Neural progenitor cell (in vitro differentiated cells): ENCODE data around the gene ASTN2.

ENCODE experiments used
- EZH2 ChIP-seq: fragments of 200-600 bp; sonication (generic); IDR thresholded peaks from 2 replicates; pipeline ENCODE4 v1.6.1; 2017; ENCODE audit warnings: antibody characterized with exemption, mild to moderate bottlenecking, moderate library complexity
- EZH2phosphoT487 ChIP-seq: fragments of 200-600 bp; sonication (generic); IDR thresholded peaks from 2 replicates; pipeline ENCODE4 v1.6.1; 2017; ENCODE audit warnings: antibody characterized with exemption
- TF ChIP-seq, protein P1 (sequence below): fragments of 200-600 bp; sonication (generic); IDR thresholded peaks from 2 replicates; pipeline ENCODE4 v1.5.1; 2017; ENCODE audit warnings: antibody characterized with exemption, mild to moderate bottlenecking

DNA sequence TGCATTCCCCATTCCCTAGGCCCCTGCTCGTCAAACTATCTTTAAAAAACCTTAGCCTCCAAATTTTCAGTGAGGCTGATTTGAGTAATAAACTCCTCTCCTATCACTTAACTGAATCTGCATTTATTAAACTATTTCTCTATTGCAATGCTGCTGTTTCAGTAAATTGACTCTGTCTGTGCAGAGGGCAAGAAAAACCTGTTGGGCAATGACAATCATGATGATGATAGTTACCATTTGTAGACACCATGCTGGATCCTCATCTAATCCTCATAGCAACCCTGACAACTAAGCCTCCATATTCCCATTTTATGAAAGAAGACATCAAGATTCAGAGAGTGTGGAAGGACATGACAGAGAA is 514.9 kb downstream of the ASTN2 start:
- TF ChIP-seq EZH2 (no peak), EZH2phosphoT487 (no peak)
- TF ChIP-seq, protein P1, sequence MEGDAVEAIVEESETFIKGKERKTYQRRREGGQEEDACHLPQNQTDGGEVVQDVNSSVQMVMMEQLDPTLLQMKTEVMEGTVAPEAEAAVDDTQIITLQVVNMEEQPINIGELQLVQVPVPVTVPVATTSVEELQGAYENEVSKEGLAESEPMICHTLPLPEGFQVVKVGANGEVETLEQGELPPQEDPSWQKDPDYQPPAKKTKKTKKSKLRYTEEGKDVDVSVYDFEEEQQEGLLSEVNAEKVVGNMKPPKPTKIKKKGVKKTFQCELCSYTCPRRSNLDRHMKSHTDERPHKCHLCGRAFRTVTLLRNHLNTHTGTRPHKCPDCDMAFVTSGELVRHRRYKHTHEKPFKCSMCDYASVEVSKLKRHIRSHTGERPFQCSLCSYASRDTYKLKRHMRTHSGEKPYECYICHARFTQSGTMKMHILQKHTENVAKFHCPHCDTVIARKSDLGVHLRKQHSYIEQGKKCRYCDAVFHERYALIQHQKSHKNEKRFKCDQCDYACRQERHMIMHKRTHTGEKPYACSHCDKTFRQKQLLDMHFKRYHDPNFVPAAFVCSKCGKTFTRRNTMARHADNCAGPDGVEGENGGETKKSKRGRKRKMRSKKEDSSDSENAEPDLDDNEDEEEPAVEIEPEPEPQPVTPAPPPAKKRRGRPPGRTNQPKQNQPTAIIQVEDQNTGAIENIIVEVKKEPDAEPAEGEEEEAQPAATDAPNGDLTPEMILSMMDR = no peak
